TTC549 (cell line): Measurements from ENCODE around the gene NF2.

ENCODE experiments used
- FAIRE-seq: peaks from 2 replicates; lab custom pipeline; 2012; peaks lifted over from hg19 to GRCh38; lab: Jason Lieb, UNC

The NF2 gene

GRCh38 chr22:29702931-29703501, 99.6 kb downstream of the NF2 start:
- no peak for FAIRE-seq

- no peak for FAIRE-seq
Measured at GRCh38 chr22:29703569-29704195, 100.2 kb downstream of the NF2 start.

GRCh38 chr22:29704528-29705285, 101.3 kb downstream of the NF2 start:
- FAIRE-seq, result no peak

- no peak for FAIRE-seq
Measured at GRCh38 chr22:29705651-29706050, 102.2 kb downstream of the NF2 start.

- no peak for FAIRE-seq
Measured at GRCh38 chr22:29706486-29706885, 103.1 kb downstream of the NF2 start.

GRCh38 chr22:29707010-29707409, 103.6 kb downstream of the NF2 start:
- FAIRE-seq, result no peak

GRCh38 chr22:29707471-29707870, 104.0 kb downstream of the NF2 start:
- no peak for FAIRE-seq

- no peak for FAIRE-seq
Measured at GRCh38 chr22:29710193-29710592, 106.8 kb downstream of the NF2 start.

GRCh38 chr22:29710922-29711593, 107.6 kb downstream of the NF2 start:
- FAIRE-seq, result no peak

GRCh38 chr22:29712119-29712518, 108.7 kb downstream of the NF2 start:
- FAIRE-seq, result no peak

- FAIRE-seq, result no peak
Measured at GRCh38 chr22:29713156-29713727, 109.8 kb downstream of the NF2 start.

- FAIRE-seq, result no peak
Measured at GRCh38 chr22:29715240-29715639, 111.8 kb downstream of the NF2 start.

GRCh38 chr22:29715705-29716104, 112.3 kb downstream of the NF2 start:
- FAIRE-seq, result no peak

GRCh38 chr22:29716814-29717545, 113.5 kb downstream of the NF2 start:
- FAIRE-seq, result no peak

GRCh38 chr22:29717789-29718188, 114.4 kb downstream of the NF2 start:
- no peak for FAIRE-seq

GRCh38 chr22:29718949-29719898, 115.8 kb downstream of the NF2 start:
- no peak for FAIRE-seq

GRCh38 chr22:29719899-29720645, 116.6 kb downstream of the NF2 start, which contains the start of gene CABP7:
CABP7 (plus strand) TSS chr22:29720003; CDS start chr22:29720425, 422 bp downstream.
- no peak for FAIRE-seq

- FAIRE-seq, result no peak
Measured at GRCh38 chr22:29720811-29721323, 117.4 kb downstream of the NF2 start.

- FAIRE-seq, result no peak
Measured at GRCh38 chr22:29722151-29722550, 118.7 kb downstream of the NF2 start.

- no peak for FAIRE-seq
Measured at GRCh38 chr22:29722587-29722986, 119.2 kb downstream of the NF2 start.
